Naive thymus-derived CD4-positive, alpha-beta T cell (primary cell): Measurements from ENCODE around the gene SLC6A15. TPM values are rescaled to one million over a fixed set of nuclear protein-coding genes. Genes with fewer than 3 reads are reported as not detected.

Source experiments
- ATAC-seq: fragments of 150-1000 bp; cut with Tn5 transposase; 2 replicates; pipeline ENCODE4 v1.10.0; 2021; ENCODE audit warnings: mild to moderate bottlenecking, moderate library complexity
- CTCF ChIA-PET: fragments of 350-600 bp; sonication (Branson Sonifier 250); formaldehyde crosslinking; loops from one replicate; lab custom pipeline; 2021; ENCODE audit warnings: antibody characterized with exemption; lab: Charles Lee
- POLR2A ChIA-PET: fragments of 350-600 bp; sonication (Branson Sonifier 250); formaldehyde crosslinking; loops from one replicate; lab custom pipeline; 2021; ENCODE audit warnings: antibody characterized with exemption, inconsistent platforms; lab: Charles Lee
- DNase-seq, 9 donors: peaks; one replicate each; pipeline versions ENCODE4 v3.0.0 to v3.0.0-alpha.2; 2020 to 2022; ENCODE audit warnings: mixed read lengths in 1 of 9
- H3K27ac ChIP-seq: one replicate; pipeline ENCODE4 v1.7.0; 2013; ENCODE audit warnings: mild to moderate bottlenecking, low read depth, low read length, moderate library complexity
- H3K27me3 ChIP-seq, 2 donors: one replicate each; pipeline ENCODE4 v1.7.0; 2013; ENCODE audit warnings: low read length in 2 of 2, mild to moderate bottlenecking in 2 of 2, moderate library complexity in 2 of 2; ENCODE audit not compliant: control insufficient read depth in 2 of 2, insufficient read depth in 2 of 2
- H3K36me3 ChIP-seq, 3 experiments: 1 replicate in 2 of 3; 2 replicates in 1 of 3; pipeline ENCODE4 v1.7.0; 2013; ENCODE audit warnings: low read length in 3 of 3, mild to moderate bottlenecking in 3 of 3, moderate library complexity in 1 of 3; ENCODE audit not compliant: insufficient read depth in 3 of 3, control insufficient read depth in 2 of 3
- H3K4me1 ChIP-seq, 2 donors: one replicate each; pipeline ENCODE4 v1.7.0; 2013; ENCODE audit warnings: low read length in 2 of 2, mild to moderate bottlenecking in 2 of 2, moderate library complexity in 1 of 2; ENCODE audit not compliant: control insufficient read depth in 2 of 2, insufficient read depth in 2 of 2
- H3K4me3 ChIP-seq: 2 replicates; pipeline ENCODE4 v1.7.0; 2013; ENCODE audit warnings: mild to moderate bottlenecking, low read length
- H3K9me3 ChIP-seq, 3 experiments: 1 replicate in 2 of 3; 2 replicates in 1 of 3; pipeline ENCODE4 v1.7.0; 2013; ENCODE audit warnings: low read length in 3 of 3; ENCODE audit not compliant: control insufficient read depth in 2 of 3
- H3K27ac Mint-ChIP-seq, 9 donors: one replicate each; pipeline ENCODE4 v1.8.0; 2020 to 2022; ENCODE audit warnings: mixed read lengths in 9 of 9, mild to moderate bottlenecking in 8 of 9, moderate library complexity in 5 of 9, inconsistent platforms in 2 of 9
- H3K27me3 Mint-ChIP-seq, 5 donors: one replicate each; pipeline ENCODE4 v1.8.0; 2021 to 2022; ENCODE audit warnings: mixed read lengths in 5 of 5, mild to moderate bottlenecking in 1 of 5
- H3K36me3 Mint-ChIP-seq, 5 donors: one replicate each; pipeline ENCODE4 v1.8.0; 2020 to 2022; ENCODE audit warnings: mixed read lengths in 5 of 5, mild to moderate bottlenecking in 3 of 5, inconsistent platforms in 1 of 5
- H3K4me1 Mint-ChIP-seq, 7 donors: one replicate each; pipeline ENCODE4 v1.8.0; 2020 to 2022; ENCODE audit warnings: mixed read lengths in 7 of 7, mild to moderate bottlenecking in 3 of 7, inconsistent platforms in 1 of 7
- H3K4me3 Mint-ChIP-seq, 10 donors: one replicate each; pipeline ENCODE4 v1.8.0; 2020 to 2022; ENCODE audit warnings: mild to moderate bottlenecking in 10 of 10, mixed read lengths in 10 of 10, moderate library complexity in 6 of 10, inconsistent platforms in 2 of 10
- H3K9me3 Mint-ChIP-seq, 11 donors: one replicate each; pipeline ENCODE4 v1.8.0; 2020 to 2022; ENCODE audit warnings: mixed read lengths in 11 of 11, mild to moderate bottlenecking in 4 of 11, inconsistent platforms in 1 of 11, moderate library complexity in 1 of 11
- intact Hi-C, 2 donors: fragments of 100-400 bp; cut with micrococcal nuclease; formaldehyde crosslinking; loops; one replicate each; pipeline ENCODE4 v1.15.1; 2023
- polyA plus RNA-seq, 2 donors: library from polyadenylated mRNA; unstranded; fragments of 300-500 nt; fragmentation: Illumina TruSeq; gene quantifications; one replicate each; pipeline ENCODE4 v1.2.3, GENCODE V29; 2021
- total RNA-seq, 6 experiments: library from RNA in 5 of 6; stranded (reverse) in 5 of 6; gene quantifications; 1 replicate in 5 of 6; 2 replicates in 1 of 6; pipeline ENCODE4 v1.2.3 and lab custom pipeline; 2021 to 2026

SLC6A15 gene
- total and polyA plus RNA-seq, 7 experiments from 2014 or later, result not detected

DNA sequence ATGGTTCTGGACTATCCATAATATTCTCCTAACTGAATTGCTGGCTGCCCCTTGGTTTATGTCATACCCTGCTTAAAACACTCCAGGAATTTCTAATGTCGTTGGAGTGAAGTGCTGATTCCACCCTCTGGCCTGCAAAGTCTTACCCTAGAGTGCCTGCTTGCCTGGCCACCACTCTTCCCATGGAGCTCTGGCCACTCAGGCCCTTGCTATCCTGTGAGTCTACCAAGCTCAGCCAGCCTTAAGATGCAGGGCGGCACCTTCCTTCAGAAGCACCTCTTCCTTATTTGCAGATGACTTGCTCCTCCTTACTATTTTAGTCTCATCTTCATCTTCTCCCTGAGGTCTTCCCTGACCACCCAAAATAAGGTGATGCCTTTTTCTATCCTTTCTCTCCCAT is 35.3 kb downstream of the SLC6A15 start:
- ChIA-PET POLR2A (no interaction called here), CTCF (no interaction called here)
- Histone ChIP-seq H3K4me3 (no peak overlapping the region), H3K36me3 (no peaks in the 10 kb centered on the region), H3K27ac (no peak overlapping the region), H3K27me3 (no peaks in the 10 kb centered on the region), H3K4me1 (no peaks in the 10 kb centered on the region), H3K9me3 (no peaks in the 10 kb centered on the region)
- Mint-ChIP-seq H3K9me3 (no peaks in the 10 kb centered on the region), H3K36me3 (no peaks in the 10 kb centered on the region), H3K27me3 (peaks cover 0 to 9% (median 0%) of the 10 kb centered on the region in 5 donors), H3K27ac (no peak overlapping the region), H3K4me1 (no peaks in the 10 kb centered on the region), H3K4me3 (no peak overlapping the region)
- DNase-seq (no peak), ATAC-seq (no peak)
- intact Hi-C loops, result no loop called here

DNA sequence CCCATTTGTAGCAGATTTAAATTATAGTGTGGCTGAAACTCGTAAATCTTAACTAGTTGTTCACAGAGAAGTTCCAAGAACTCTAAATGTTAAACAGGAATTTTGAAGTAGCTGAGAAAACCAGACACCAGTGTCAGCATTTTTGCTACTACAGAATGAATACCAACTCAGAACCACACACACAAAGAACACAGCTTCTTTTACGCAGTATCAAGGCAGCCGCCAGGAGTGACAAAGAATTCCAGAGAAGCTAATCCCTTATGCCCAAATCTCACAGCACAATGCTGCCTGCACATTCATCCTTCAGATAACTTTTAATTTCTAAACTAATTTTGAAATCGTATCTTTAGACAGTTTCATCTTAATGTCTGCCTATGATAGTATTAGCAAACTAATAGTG is 37.4 kb downstream of the SLC6A15 start:
- Histone ChIP-seq H3K36me3 (no peaks in the 10 kb centered on the region), H3K4me3 (no peak overlapping the region), H3K27me3 (no peaks in the 10 kb centered on the region), H3K27ac (no peak overlapping the region), H3K9me3 (no peaks in the 10 kb centered on the region), H3K4me1 (no peaks in the 10 kb centered on the region)
- H3K27me3 Mint-ChIP-seq, result peaks cover 0 to 5% (median 0%) of the 10 kb centered on the region in 5 donors
- H3K4me1 Mint-ChIP-seq, result no peaks in the 10 kb centered on the region
- intact Hi-C loops, result no loop called here
- CTCF ChIA-PET, result interaction anchor here (0.8 to 1.6 kb wide), 2 partner anchors 12 to 892 kb away, joined by 4 to 5 read pairs; no protein-coding TSS in a partner anchor
- ATAC-seq, result no peak
- no peaks in the 10 kb centered on the region for H3K36me3 Mint-ChIP-seq
- no peaks in the 10 kb centered on the region for H3K9me3 Mint-ChIP-seq
- H3K4me3 Mint-ChIP-seq, result no peak overlapping the region
- H3K27ac Mint-ChIP-seq, result no peak overlapping the region
- POLR2A ChIA-PET, result no interaction called here
- no peak for DNase-seq

DNA sequence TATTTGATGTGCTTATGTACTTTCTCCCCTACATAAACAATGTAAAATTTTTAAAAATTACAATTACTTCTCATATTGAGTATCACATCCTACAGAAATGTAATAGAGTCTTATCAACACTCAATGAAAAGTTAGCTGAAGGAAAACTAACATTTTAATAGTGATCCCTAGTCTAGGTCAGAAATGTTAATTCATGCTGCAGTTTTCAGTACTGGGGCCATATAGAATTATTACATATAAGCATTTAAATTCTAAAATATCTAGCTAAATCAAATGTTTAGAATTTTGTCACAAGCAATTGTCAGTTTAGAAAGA is 37.8 kb downstream of the SLC6A15 start:
- Mint-ChIP-seq H3K36me3 (no peaks in the 10 kb centered on the region), H3K4me1 (no peaks in the 10 kb centered on the region), H3K27me3 (peaks cover 0 to 5% (median 0%) of the 10 kb centered on the region in 5 donors), H3K4me3 (no peak overlapping the region), H3K9me3 (no peaks in the 10 kb centered on the region), H3K27ac (no peak overlapping the region)
- no peaks in the 10 kb centered on the region for H3K9me3 ChIP-seq
- ChIA-PET POLR2A (no interaction called here), CTCF (interaction anchor here (1.6 kb wide), 1 partner anchor 11 kb away, joined by 5 read pairs; no protein-coding TSS in a partner anchor)
- H3K27ac ChIP-seq, result no peak overlapping the region
- intact Hi-C loops, result loop anchor here (1.0 kb wide), 3 partner anchors 155 to 998 kb away; no protein-coding TSS in a partner anchor
- DNase-seq (no peak), ATAC-seq (no peak)
- H3K4me3 ChIP-seq, result no peak overlapping the region
- no peaks in the 10 kb centered on the region for H3K4me1 ChIP-seq
- H3K27me3 ChIP-seq, result no peaks in the 10 kb centered on the region
- no peaks in the 10 kb centered on the region for H3K36me3 ChIP-seq

DNA sequence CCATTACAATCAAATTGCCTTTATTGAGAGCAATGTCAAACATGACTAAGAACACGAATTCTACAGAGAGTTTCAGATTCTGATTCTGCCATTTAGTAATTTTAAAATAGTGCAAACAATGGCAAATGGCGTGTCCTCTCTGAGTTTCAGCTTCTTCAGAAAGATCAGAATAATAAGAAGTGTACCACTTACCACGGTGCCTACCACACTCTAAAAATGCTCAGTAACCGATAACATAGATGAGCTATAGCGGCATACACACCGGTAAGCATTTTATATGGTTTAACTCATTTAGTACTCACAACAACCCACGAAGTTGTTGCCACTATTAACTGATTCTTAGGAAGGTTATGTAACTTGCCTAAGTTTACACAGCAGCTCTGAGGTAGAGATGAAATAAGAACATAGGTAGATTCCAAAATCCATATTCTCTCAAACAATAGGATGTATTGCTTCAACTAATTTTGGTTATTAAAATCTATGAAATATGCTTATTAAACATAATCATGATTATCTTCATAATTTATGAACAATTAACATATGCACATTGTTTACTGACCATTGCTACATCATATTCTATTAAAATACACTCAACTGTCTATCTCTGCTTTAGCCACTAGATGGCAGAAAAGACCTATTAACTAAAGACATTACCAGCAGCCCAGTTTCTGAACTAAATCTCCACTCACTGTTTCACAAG is 38.3 kb downstream of the SLC6A15 start:
- intact Hi-C loops, result loop anchor here (1.0 kb wide), 3 partner anchors 155 to 998 kb away; no protein-coding TSS in a partner anchor
- ATAC-seq, result peak; percentile 67
- no peaks in the 10 kb centered on the region for H3K4me1 Mint-ChIP-seq
- no peak overlapping the region for H3K27ac Mint-ChIP-seq
- H3K27me3 ChIP-seq, result no peaks in the 10 kb centered on the region
- POLR2A ChIA-PET, result no interaction called here
- DNase-seq, result peak in 5 of 9 donors; percentile 2 to 40 (median 25)
- no peaks in the 10 kb centered on the region for H3K36me3 Mint-ChIP-seq
- H3K4me3 Mint-ChIP-seq, result no peak overlapping the region
- H3K9me3 ChIP-seq, result no peaks in the 10 kb centered on the region
- H3K4me1 ChIP-seq, result no peaks in the 10 kb centered on the region
- H3K9me3 Mint-ChIP-seq, result no peaks in the 10 kb centered on the region
- CTCF ChIA-PET, result interaction anchor here (1.6 kb wide), 1 partner anchor 11 kb away, joined by 5 read pairs; no protein-coding TSS in a partner anchor
- no peak overlapping the region for H3K4me3 ChIP-seq
- no peak overlapping the region for H3K27ac ChIP-seq
- no peaks in the 10 kb centered on the region for H3K36me3 ChIP-seq
- H3K27me3 Mint-ChIP-seq, result peaks cover 0 to 10% (median 0%) of the 10 kb centered on the region in 5 donors

DNA sequence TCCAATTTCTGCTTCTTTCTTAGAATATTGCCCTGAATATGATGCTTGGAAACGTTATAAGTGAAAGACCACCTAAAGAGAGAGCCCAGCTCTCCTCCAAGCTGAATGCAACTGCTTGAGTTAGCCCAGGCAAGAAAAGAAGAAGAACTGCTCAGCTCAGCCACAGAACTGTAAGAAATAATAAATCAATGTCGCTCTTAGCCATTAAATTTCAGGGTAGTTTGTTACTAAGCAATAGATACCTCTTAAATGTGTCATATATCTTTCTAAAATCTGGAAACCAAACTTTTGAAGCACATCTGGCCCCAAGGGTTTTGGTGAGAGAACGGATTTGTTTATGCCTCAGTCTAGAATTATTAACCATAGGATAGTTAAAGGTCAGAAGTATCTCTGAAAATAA is 50.4 kb downstream of the SLC6A15 start:
- Histone ChIP-seq H3K27me3 (no peaks in the 10 kb centered on the region), H3K9me3 (no peaks in the 10 kb centered on the region), H3K36me3 (no peaks in the 10 kb centered on the region), H3K4me1 (no peaks in the 10 kb centered on the region), H3K27ac (no peak overlapping the region), H3K4me3 (no peak overlapping the region)
- intact Hi-C loops, result no loop called here
- ChIA-PET POLR2A (no interaction called here), CTCF (no interaction called here)
- ATAC-seq (no peak), DNase-seq (no peak)
- H3K4me3 Mint-ChIP-seq, result no peak overlapping the region
- no peak overlapping the region for H3K27ac Mint-ChIP-seq
- no peaks in the 10 kb centered on the region for H3K4me1 Mint-ChIP-seq
- H3K27me3 Mint-ChIP-seq, result peaks cover 0 to 15% (median 10%) of the 10 kb centered on the region in 5 donors
- H3K9me3 Mint-ChIP-seq, result no peaks in the 10 kb centered on the region
- no peaks in the 10 kb centered on the region for H3K36me3 Mint-ChIP-seq

DNA sequence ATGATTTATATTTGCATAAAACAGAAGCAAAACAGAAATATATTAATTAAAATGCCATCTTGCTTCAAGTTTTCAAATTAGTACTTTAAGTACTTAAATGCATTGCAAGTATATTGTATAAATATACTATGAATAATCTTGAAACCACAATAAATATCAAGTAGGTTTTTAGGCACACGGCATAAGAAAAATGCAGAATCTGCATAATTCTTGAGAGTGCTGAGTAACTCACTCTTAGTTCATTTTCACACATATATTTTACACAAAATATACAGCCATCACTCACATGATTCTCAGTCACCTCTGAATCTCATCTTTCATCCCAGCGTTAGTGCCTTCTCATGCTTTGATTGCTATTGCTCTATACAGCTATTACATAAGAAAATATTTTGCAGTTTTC is 51.9 kb downstream of the SLC6A15 start:
- Histone ChIP-seq H3K27ac (no peak overlapping the region), H3K9me3 (no peaks in the 10 kb centered on the region), H3K4me1 (no peaks in the 10 kb centered on the region), H3K4me3 (no peak overlapping the region), H3K36me3 (no peaks in the 10 kb centered on the region), H3K27me3 (no peaks in the 10 kb centered on the region)
- H3K36me3 Mint-ChIP-seq, result no peaks in the 10 kb centered on the region
- no peaks in the 10 kb centered on the region for H3K4me1 Mint-ChIP-seq
- no peak overlapping the region for H3K27ac Mint-ChIP-seq
- peaks cover 0 to 15% (median 11%) of the 10 kb centered on the region in 5 donors for H3K27me3 Mint-ChIP-seq
- intact Hi-C loops, result no loop called here
- no peak for ATAC-seq
- no peak overlapping the region for H3K4me3 Mint-ChIP-seq
- DNase-seq, result no peak
- CTCF ChIA-PET, result no interaction called here
- peaks cover 0 to 2% (median 0%) of the 10 kb centered on the region in 11 donors for H3K9me3 Mint-ChIP-seq
- POLR2A ChIA-PET, result no interaction called here

DNA sequence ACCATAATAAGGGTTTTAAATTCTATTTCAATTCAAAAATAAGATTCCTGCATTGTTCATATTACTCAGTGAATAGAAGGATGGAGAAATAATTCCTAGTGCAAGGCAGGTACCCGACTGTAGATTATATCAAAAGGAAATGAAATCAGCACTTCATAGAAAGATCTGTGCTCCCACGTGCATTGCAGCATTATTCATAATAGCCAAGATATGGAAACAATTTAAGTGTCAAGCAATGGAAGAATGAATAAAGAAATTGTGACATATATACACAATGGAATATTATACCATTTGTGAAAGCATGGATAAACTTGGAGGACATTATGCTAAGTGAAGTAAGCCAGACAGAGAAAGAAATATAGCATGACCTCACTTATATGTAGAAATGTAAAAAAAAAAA is 53.8 kb downstream of the SLC6A15 start:
- DNase-seq (no peak), ATAC-seq (no peak)
- H3K27ac Mint-ChIP-seq, result no peak overlapping the region
- ChIA-PET POLR2A (no interaction called here), CTCF (no interaction called here)
- Histone ChIP-seq H3K27ac (no peak overlapping the region), H3K27me3 (no peaks in the 10 kb centered on the region), H3K4me1 (no peaks in the 10 kb centered on the region), H3K9me3 (no peaks in the 10 kb centered on the region), H3K36me3 (no peaks in the 10 kb centered on the region), H3K4me3 (no peak overlapping the region)
- H3K4me1 Mint-ChIP-seq, result no peaks in the 10 kb centered on the region
- intact Hi-C loops, result no loop called here
- H3K9me3 Mint-ChIP-seq, result peaks cover 0 to 2% (median 0%) of the 10 kb centered on the region in 11 donors
- H3K36me3 Mint-ChIP-seq, result no peaks in the 10 kb centered on the region
- H3K4me3 Mint-ChIP-seq, result no peak overlapping the region
- H3K27me3 Mint-ChIP-seq, result peaks cover 0 to 18% (median 11%) of the 10 kb centered on the region in 5 donors
